CD4-positive, alpha-beta memory T cell (primary cell): ENCODE data around the gene NSG2. TPM values are rescaled to one million over a fixed set of nuclear protein-coding genes. Genes with fewer than 3 reads are reported as not detected.
"Not testable (repeated sequence)": the region's sequence is repeated elsewhere in the genome, so short reads cannot be mapped to it uniquely, and the experiment has no call there.

Experiments used
- CTCF ChIA-PET: fragments of 350-600 bp; sonication (Branson Sonifier 250); formaldehyde crosslinking; loops from one replicate; lab custom pipeline; 2021; ENCODE audit warnings: inconsistent platforms; ENCODE audit not compliant: partially characterized antibody; lab: Charles Lee
- POLR2A ChIA-PET: fragments of 350-600 bp; sonication (Branson Sonifier 250); formaldehyde crosslinking; loops from one replicate; lab custom pipeline; 2021; ENCODE audit not compliant: partially characterized antibody; lab: Charles Lee
- DNase-seq, 5 donors: peaks; one replicate each; pipeline versions ENCODE4 v3.0.0 to v3.0.0-alpha.2; 2020 to 2022; ENCODE audit warnings: mixed read lengths in 1 of 5
- H3K27ac ChIP-seq: one replicate; pipeline ENCODE4 v1.7.0; 2013; ENCODE audit warnings: low read depth, low read length
- H3K27me3 ChIP-seq: 2 replicates; pipeline ENCODE4 v1.7.0; 2013; ENCODE audit warnings: mild to moderate bottlenecking, low read length, moderate library complexity; ENCODE audit not compliant: insufficient read depth
- H3K36me3 ChIP-seq: 2 replicates; pipeline ENCODE4 v1.7.0; 2013; ENCODE audit warnings: mild to moderate bottlenecking, low read length, moderate library complexity; ENCODE audit not compliant: insufficient read depth
- H3K4me1 ChIP-seq: 2 replicates; pipeline ENCODE4 v1.7.0; 2013; ENCODE audit warnings: mild to moderate bottlenecking, low read length, moderate library complexity; ENCODE audit not compliant: insufficient read depth
- H3K4me3 ChIP-seq, 2 donors: one replicate each; pipeline ENCODE4 v1.7.0; 2013; ENCODE audit warnings: low read length in 2 of 2, mild to moderate bottlenecking in 1 of 2
- H3K9me3 ChIP-seq, 2 donors: one replicate each; pipeline ENCODE4 v1.7.0; 2013; ENCODE audit warnings: low read length in 2 of 2, control low read depth in 1 of 2; ENCODE audit not compliant: control insufficient read depth in 1 of 2
- H3K27ac Mint-ChIP-seq, 7 donors: one replicate each; pipeline ENCODE4 v1.8.0; 2020 to 2021; ENCODE audit warnings: mixed read lengths in 7 of 7, mild to moderate bottlenecking in 6 of 7, inconsistent platforms in 3 of 7, moderate library complexity in 3 of 7
- H3K27me3 Mint-ChIP-seq, 2 donors: one replicate each; pipeline ENCODE4 v1.8.0; 2020 to 2021; ENCODE audit warnings: mixed read lengths in 2 of 2
- H3K36me3 Mint-ChIP-seq, 2 donors: one replicate each; pipeline ENCODE4 v1.8.0; 2020 to 2021; ENCODE audit warnings: mixed read lengths in 2 of 2, inconsistent platforms in 1 of 2, mild to moderate bottlenecking in 1 of 2
- H3K4me1 Mint-ChIP-seq, 4 donors: one replicate each; pipeline ENCODE4 v1.8.0; 2020 to 2021; ENCODE audit warnings: mixed read lengths in 4 of 4, mild to moderate bottlenecking in 1 of 4
- H3K4me3 Mint-ChIP-seq, 8 donors: one replicate each; pipeline ENCODE4 v1.8.0; 2020 to 2021; ENCODE audit warnings: mixed read lengths in 8 of 8, mild to moderate bottlenecking in 7 of 8, moderate library complexity in 6 of 8, inconsistent platforms in 3 of 8
- H3K9me3 Mint-ChIP-seq, 8 donors: one replicate each; pipeline ENCODE4 v1.8.0; 2020 to 2021; ENCODE audit warnings: mixed read lengths in 8 of 8, mild to moderate bottlenecking in 5 of 8, inconsistent platforms in 3 of 8, moderate library complexity in 1 of 8
- intact Hi-C: fragments of 100-400 bp; cut with micrococcal nuclease; formaldehyde crosslinking; loops from one replicate; pipeline ENCODE4 v1.15.1; 2023
- polyA plus RNA-seq, 2 donors: library from polyadenylated mRNA; unstranded; fragments of 300-500 nt; fragmentation: Illumina TruSeq; gene quantifications; one replicate each; pipeline ENCODE4 v1.2.3, GENCODE V29; 2021
- total RNA-seq, 2 experiments: library from RNA; stranded (reverse); gene quantifications; one replicate each; pipeline ENCODE4 v1.2.3, GENCODE V29; 2021

NSG2 gene
- total and polyA plus RNA-seq, 4 experiments from 2014 or later: not detected

GRCh38 chr5:174145091-174145490 is 99.6 kb downstream of the NSG2 start:
- DNase-seq: no peak
- Histone ChIP-seq H3K4me3 (no peak overlapping the region), H3K36me3 (no peaks in the 10 kb centered on the region), H3K4me1 (no peaks in the 10 kb centered on the region), H3K27ac (no peak overlapping the region), H3K27me3 (no peaks in the 10 kb centered on the region), H3K9me3 (no peaks in the 10 kb centered on the region)
- ChIA-PET CTCF (no interaction called here), POLR2A (no interaction called here)
- Mint-ChIP-seq H3K36me3 (no peaks in the 10 kb centered on the region), H3K4me3 (no peak overlapping the region), H3K27me3 (peaks cover 3 to 11% of the 10 kb centered on the region in 2 donors), H3K27ac (no peak overlapping the region), H3K9me3 (peaks cover 0 to 1% (median 0%) of the 10 kb centered on the region in 8 donors), H3K4me1 (no peaks in the 10 kb centered on the region)
- intact Hi-C loops: no loop called here

- Histone ChIP-seq H3K9me3 (no peaks in the 10 kb centered on the region), H3K27ac (no peak overlapping the region), H3K27me3 (no peaks in the 10 kb centered on the region), H3K36me3 (no peaks in the 10 kb centered on the region), H3K4me1 (no peaks in the 10 kb centered on the region), H3K4me3 (no peak overlapping the region)
- intact Hi-C loops: no loop called here
- Mint-ChIP-seq H3K4me3 (no peak overlapping the region), H3K27me3 (peaks cover 3 to 7% of the 10 kb centered on the region in 2 donors), H3K9me3 (peaks cover 0 to 1% (median 0%) of the 10 kb centered on the region in 8 donors), H3K27ac (no peak overlapping the region), H3K36me3 (no peaks in the 10 kb centered on the region), H3K4me1 (no peaks in the 10 kb centered on the region)
- CTCF ChIA-PET: no interaction called here
- DNase-seq: no peak
- POLR2A ChIA-PET: no interaction called here
Measured at GRCh38 chr5:174145821-174146220, 100.3 kb downstream of the NSG2 start.

GRCh38 chr5:174146556-174146955 is 101.0 kb downstream of the NSG2 start:
- ChIA-PET POLR2A (no interaction called here), CTCF (no interaction called here)
- Histone ChIP-seq H3K4me3 (no peak overlapping the region), H3K27ac (no peak overlapping the region), H3K9me3 (no peaks in the 10 kb centered on the region), H3K36me3 (no peaks in the 10 kb centered on the region), H3K4me1 (no peaks in the 10 kb centered on the region), H3K27me3 (no peaks in the 10 kb centered on the region)
- peaks cover 0 to 1% (median 0%) of the 10 kb centered on the region in 8 donors for H3K9me3 Mint-ChIP-seq
- no peaks in the 10 kb centered on the region for H3K36me3 Mint-ChIP-seq
- DNase-seq: no peak
- H3K4me3 Mint-ChIP-seq: no peak overlapping the region
- no peak overlapping the region for H3K27ac Mint-ChIP-seq
- H3K27me3 Mint-ChIP-seq: peaks cover 3 to 7% of the 10 kb centered on the region in 2 donors
- intact Hi-C loops: no loop called here
- H3K4me1 Mint-ChIP-seq: no peaks in the 10 kb centered on the region

GRCh38 chr5:174147012-174147411 is 101.5 kb downstream of the NSG2 start:
- POLR2A ChIA-PET, H3K27ac Mint-ChIP-seq: not testable (repeated sequence)

GRCh38 chr5:174147551-174147950 is 102.0 kb downstream of the NSG2 start:
- intact Hi-C loops: no loop called here
- no peaks in the 10 kb centered on the region for H3K4me1 ChIP-seq
- Mint-ChIP-seq H3K4me3 (no peak overlapping the region), H3K36me3 (no peaks in the 10 kb centered on the region), H3K4me1 (no peaks in the 10 kb centered on the region), H3K9me3 (peaks cover 0 to 1% (median 0%) of the 10 kb centered on the region in 8 donors), H3K27me3 (peaks cover 3 to 9% of the 10 kb centered on the region in 2 donors), H3K27ac (no peak overlapping the region)
- DNase-seq: no peak
- no peaks in the 10 kb centered on the region for H3K36me3 ChIP-seq
- no peaks in the 10 kb centered on the region for H3K9me3 ChIP-seq
- no peaks in the 10 kb centered on the region for H3K27me3 ChIP-seq
- ChIA-PET POLR2A (no interaction called here), CTCF (no interaction called here)
- no peak overlapping the region for H3K4me3 ChIP-seq
- no peak overlapping the region for H3K27ac ChIP-seq

More at GRCh38 chr5:174147012-174147411, 101.5 kb downstream of the NSG2 start:
- intact Hi-C loops, H3K4me3 ChIP-seq, H3K27me3 Mint-ChIP-seq, H3K9me3 Mint-ChIP-seq, CTCF ChIA-PET, H3K27ac ChIP-seq, H3K4me3 Mint-ChIP-seq, H3K4me1 ChIP-seq, H3K27me3 ChIP-seq, DNase-seq, H3K36me3 ChIP-seq, H3K36me3 Mint-ChIP-seq, H3K4me1 Mint-ChIP-seq, H3K9me3 ChIP-seq: not testable (repeated sequence)

GRCh38 chr5:174148721-174149120 is 103.2 kb downstream of the NSG2 start:
- Mint-ChIP-seq H3K4me3 (no peak overlapping the region), H3K9me3 (peaks cover 0 to 5% (median 0%) of the 10 kb centered on the region in 8 donors), H3K4me1 (no peaks in the 10 kb centered on the region), H3K36me3 (no peaks in the 10 kb centered on the region), H3K27ac (no peak overlapping the region), H3K27me3 (peaks cover 3 to 9% of the 10 kb centered on the region in 2 donors)
- no peak overlapping the region for H3K27ac ChIP-seq
- no peaks in the 10 kb centered on the region for H3K36me3 ChIP-seq
- no peak for DNase-seq
- ChIA-PET CTCF (no interaction called here), POLR2A (no interaction called here)
- H3K4me3 ChIP-seq: no peak overlapping the region
- no peaks in the 10 kb centered on the region for H3K9me3 ChIP-seq
- H3K4me1 ChIP-seq: no peaks in the 10 kb centered on the region
- intact Hi-C loops: no loop called here
- H3K27me3 ChIP-seq: no peaks in the 10 kb centered on the region

- Mint-ChIP-seq H3K36me3 (no peaks in the 10 kb centered on the region), H3K4me1 (no peaks in the 10 kb centered on the region), H3K27me3 (peaks cover 3 to 9% of the 10 kb centered on the region in 2 donors), H3K9me3 (peaks cover 0 to 8% (median 1%) of the 10 kb centered on the region in 8 donors), H3K27ac (no peak overlapping the region), H3K4me3 (no peak overlapping the region)
- ChIA-PET CTCF (no interaction called here), POLR2A (no interaction called here)
- H3K9me3 ChIP-seq: no peaks in the 10 kb centered on the region
- no peak overlapping the region for H3K4me3 ChIP-seq
- DNase-seq: no peak
- H3K4me1 ChIP-seq: no peaks in the 10 kb centered on the region
- intact Hi-C loops: no loop called here
- no peaks in the 10 kb centered on the region for H3K27me3 ChIP-seq
- H3K27ac ChIP-seq: no peak overlapping the region
- no peaks in the 10 kb centered on the region for H3K36me3 ChIP-seq
Measured at GRCh38 chr5:174149426-174149825, 103.9 kb downstream of the NSG2 start.

GRCh38 chr5:174149989-174150388 is 104.5 kb downstream of the NSG2 start:
- no peak overlapping the region for H3K27ac Mint-ChIP-seq
- no peaks in the 10 kb centered on the region for H3K4me1 ChIP-seq
- no peaks in the 10 kb centered on the region for H3K36me3 Mint-ChIP-seq
- no peaks in the 10 kb centered on the region for H3K4me1 Mint-ChIP-seq
- no peaks in the 10 kb centered on the region for H3K27me3 ChIP-seq
- no peak overlapping the region for H3K4me3 Mint-ChIP-seq
- H3K4me3 ChIP-seq: no peak overlapping the region
- CTCF ChIA-PET: no interaction called here
- H3K9me3 Mint-ChIP-seq: peaks cover 0 to 13% (median 5%) of the 10 kb centered on the region in 8 donors
- no peak for DNase-seq
- intact Hi-C loops: no loop called here
- H3K36me3 ChIP-seq: no peaks in the 10 kb centered on the region
- peaks cover 3 to 9% of the 10 kb centered on the region in 2 donors for H3K27me3 Mint-ChIP-seq
- no peak overlapping the region for H3K27ac ChIP-seq
- POLR2A ChIA-PET: no interaction called here
- H3K9me3 ChIP-seq: no peaks in the 10 kb centered on the region
